LNCaP clone FGC (cell line): Measurements from ENCODE around the gene SLC17A3.

Experiments
- DNase-seq: peaks from one replicate; pipeline ENCODE4 v3.0.0-alpha.2; 2011; ENCODE audit warnings: low read depth
- H3K4me3 ChIP-seq: 2 replicates; pipeline ENCODE4 v1.5.1; 2011; ENCODE audit warnings: mild to moderate bottlenecking, low read depth, low read length, control low read depth
- TF ChIP-seq, protein P1 (sequence below): IDR thresholded peaks from 2 replicates; pipeline ENCODE4 v1.5.1; 2012; ENCODE audit warnings: mild to moderate bottlenecking; ENCODE audit not compliant: control insufficient read depth, insufficient read depth; ENCODE audit errors: extremely low read depth

The SLC17A3 gene

DNA sequence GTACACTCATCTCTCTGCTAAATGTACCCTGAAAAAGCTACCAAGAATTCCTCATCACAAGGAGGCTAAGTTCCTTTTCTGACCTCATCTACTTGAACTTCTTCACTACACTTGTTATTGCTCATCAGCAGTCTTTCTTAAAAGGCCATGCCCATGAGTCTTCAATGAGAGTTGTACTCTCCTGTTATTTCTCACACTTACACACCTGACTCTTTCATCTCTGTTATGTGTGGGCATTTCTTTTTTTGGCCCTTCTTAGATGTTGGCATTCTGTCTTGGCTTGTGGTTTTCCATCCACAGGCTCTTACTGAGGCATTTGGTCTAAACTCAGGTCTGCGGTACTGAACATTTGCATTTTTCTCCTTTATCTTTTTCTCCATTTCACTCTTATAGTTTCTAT lies 31.5 kb downstream of the SLC17A3 start:
- H3K4me3 ChIP-seq: no peak overlapping the region
- TF ChIP-seq, protein P1, sequence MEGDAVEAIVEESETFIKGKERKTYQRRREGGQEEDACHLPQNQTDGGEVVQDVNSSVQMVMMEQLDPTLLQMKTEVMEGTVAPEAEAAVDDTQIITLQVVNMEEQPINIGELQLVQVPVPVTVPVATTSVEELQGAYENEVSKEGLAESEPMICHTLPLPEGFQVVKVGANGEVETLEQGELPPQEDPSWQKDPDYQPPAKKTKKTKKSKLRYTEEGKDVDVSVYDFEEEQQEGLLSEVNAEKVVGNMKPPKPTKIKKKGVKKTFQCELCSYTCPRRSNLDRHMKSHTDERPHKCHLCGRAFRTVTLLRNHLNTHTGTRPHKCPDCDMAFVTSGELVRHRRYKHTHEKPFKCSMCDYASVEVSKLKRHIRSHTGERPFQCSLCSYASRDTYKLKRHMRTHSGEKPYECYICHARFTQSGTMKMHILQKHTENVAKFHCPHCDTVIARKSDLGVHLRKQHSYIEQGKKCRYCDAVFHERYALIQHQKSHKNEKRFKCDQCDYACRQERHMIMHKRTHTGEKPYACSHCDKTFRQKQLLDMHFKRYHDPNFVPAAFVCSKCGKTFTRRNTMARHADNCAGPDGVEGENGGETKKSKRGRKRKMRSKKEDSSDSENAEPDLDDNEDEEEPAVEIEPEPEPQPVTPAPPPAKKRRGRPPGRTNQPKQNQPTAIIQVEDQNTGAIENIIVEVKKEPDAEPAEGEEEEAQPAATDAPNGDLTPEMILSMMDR: no peak
- DNase-seq: no peak

DNA sequence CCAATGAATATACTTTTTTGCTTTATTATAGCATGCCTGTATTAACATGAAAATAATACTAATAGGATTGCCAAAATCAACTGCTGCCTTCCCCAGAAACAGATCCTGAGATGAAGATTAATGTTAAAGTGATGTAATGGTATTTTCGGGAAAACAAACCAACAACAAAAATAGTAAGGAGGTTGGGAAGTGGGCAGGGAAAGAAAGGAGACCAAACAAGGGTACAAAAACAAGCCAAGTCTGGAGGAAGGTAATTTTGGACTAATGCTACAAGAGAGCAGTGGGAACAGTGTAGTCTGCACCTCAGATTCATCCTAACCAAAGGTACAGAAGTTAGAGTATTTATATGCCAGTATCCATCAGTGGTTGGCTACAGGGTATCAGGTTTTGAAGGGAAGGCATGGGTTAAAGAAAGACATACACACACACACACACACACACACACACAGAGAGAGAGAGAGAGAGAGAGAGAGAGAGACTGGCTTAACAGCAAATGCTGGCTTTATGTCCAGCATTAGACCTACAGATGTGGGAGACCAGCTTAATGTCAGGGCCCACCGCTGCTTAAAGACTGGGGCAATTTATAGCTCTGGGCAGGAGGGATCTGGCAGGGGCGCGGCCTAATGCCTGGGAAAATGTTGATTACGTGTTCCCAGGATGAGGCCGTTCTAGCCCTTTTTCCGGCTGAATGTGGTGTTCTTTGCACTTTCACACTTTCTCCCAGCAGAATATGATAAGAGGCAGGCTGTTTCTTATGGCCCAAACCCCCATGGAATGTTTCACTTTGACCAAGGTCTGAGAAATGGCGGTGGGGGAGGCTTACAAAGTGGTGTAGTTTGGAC lies 38.4 kb downstream of the SLC17A3 start:
- no peak for DNase-seq
- TF ChIP-seq, protein P1: no peak
- no peak overlapping the region for H3K4me3 ChIP-seq

DNA sequence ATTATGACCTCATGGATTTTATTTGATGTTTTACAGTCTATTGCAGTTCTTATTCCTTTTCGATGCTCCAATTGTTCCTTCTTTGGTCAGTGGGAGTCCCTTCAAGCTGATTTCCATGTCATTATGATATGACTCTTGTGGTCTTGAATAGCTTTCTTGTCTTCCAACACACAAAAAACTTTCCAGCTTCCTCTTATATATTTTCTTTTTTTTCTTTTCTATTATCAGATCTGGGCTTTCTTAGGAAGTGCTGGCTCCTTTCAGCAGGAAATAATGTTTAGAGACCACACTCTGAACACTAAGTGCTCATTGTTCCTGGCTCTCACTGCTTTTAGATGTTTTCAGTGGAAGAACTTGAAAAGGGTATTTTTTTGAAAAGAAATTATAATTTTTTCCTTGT lies 39.1 kb downstream of the SLC17A3 start:
- no peak overlapping the region for H3K4me3 ChIP-seq
- TF ChIP-seq, protein P1: no peak
- DNase-seq: no peak

DNA sequence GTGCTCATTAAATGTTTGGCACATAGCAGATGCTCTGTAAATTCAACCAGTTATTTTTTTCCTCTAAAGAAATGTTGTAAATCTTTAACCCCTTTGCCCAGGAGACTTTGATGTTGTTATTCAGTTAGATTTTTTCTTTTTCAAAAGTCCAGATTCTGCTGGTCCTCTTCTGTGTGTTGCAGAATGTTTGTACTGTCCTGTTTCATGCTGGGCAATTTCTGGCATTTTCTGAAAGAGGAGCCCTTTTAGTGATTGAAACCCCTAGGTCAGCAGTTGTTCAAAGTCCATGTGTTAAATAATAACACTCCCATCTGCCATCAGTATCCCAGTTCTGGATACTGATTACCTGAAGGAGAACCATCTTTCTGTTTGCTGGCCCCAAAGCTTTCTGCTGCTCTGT lies 40.9 kb downstream of the SLC17A3 start:
- TF ChIP-seq, protein P1: no peak
- no peak for DNase-seq
- no peak overlapping the region for H3K4me3 ChIP-seq

DNA sequence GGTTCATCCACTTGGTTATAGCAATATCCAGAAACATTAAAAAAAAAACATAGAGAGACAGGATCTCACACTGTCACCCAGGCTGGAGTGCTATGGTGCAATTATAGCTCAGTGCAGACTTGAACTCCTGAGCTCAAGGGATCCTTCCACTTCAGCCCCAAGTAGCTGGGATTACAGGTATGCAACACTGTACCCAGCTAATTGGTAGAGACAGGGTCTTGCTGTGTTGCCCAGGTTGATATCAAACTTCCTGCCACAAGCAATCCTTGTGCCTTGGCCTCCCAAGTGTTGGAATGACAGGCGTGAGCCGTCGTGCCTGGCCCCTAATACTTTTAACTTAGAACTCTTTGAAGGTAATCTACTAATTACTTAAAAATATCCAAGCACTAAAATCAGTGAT lies 41.4 kb downstream of the SLC17A3 start:
- TF ChIP-seq, protein P1: no peak
- no peak overlapping the region for H3K4me3 ChIP-seq
- no peak for DNase-seq

DNA sequence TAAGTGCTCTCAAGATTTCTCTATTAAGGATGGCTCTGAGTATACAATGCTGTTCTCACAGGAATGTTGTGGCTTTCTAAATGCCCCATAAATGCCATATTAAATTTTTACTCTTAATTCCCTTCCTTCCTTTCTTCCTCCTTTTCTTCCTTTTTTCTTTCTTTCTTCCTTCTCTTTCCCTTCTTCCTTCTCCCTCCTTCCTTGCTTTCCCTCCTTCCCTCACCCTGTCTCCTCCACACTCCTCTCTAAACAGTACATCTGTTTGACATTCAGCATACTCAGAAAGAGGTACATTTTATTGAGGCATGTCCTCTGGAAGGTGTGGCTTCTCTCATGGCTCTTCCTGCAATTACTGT lies 41.8 kb downstream of the SLC17A3 start:
- DNase-seq: no peak
- H3K4me3 ChIP-seq: no peak overlapping the region
- TF ChIP-seq, protein P1: no peak
